NCI-H510A (cell line): ENCODE data around the gene FRG2B.
"Not testable (repeated sequence)": the region's sequence is repeated elsewhere in the genome, so short reads cannot be mapped to it uniquely, and the experiment has no call there.

ENCODE experiments used
- DNase-seq: peaks from one replicate; lab custom pipeline; 2025; lab: John Stamatoyannopoulos, UW

Gene FRG2B

DNA sequence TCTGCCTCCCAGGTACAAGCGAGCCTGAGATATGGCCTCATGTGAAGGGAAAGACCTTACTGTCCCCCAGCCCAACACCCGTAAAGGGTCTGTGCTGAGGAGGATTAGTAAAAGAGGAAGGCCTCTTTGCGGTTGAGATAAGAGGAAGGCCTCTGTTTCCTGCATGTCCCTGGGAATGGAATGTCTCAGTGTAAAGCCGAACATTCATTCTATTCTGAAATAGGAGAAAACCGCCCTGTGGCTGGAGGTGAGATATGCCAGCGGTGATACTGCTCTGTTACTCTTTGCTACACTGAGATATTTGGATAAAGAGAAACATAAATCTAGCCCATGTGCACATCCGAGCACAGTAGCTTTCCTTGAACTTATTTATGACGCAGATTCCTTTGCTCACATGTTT is 26.7 kb downstream of the FRG2B start:
- not testable (repeated sequence) for DNase-seq

DNA sequence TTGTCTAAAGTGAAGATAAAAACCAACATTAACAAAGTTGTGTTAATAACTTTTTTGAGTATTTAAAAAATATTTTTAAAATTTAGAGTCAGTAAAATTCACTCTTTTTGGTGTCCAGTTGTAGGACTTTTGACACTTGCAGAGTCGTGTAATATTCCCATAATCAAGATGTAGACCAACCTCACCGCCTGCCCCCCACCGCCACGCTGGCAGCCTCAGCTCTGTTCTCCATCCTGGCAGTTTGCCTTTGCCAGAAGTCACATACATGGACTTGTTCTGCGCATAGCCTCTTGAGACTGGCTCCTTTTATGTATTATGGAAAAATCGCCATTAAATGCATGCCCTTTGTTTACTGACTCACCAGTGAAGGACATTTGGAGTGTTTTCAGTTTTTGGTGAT is 33.9 kb downstream of the FRG2B start:
- DNase-seq, result no peak

- DNase-seq, result no peak
Measured at GRCh38 chr10:133590970-133591359, 35.6 kb downstream of the FRG2B start.

- no peak for DNase-seq
Measured at GRCh38 chr10:133590226-133590969, 36.2 kb downstream of the FRG2B start.

DNA sequence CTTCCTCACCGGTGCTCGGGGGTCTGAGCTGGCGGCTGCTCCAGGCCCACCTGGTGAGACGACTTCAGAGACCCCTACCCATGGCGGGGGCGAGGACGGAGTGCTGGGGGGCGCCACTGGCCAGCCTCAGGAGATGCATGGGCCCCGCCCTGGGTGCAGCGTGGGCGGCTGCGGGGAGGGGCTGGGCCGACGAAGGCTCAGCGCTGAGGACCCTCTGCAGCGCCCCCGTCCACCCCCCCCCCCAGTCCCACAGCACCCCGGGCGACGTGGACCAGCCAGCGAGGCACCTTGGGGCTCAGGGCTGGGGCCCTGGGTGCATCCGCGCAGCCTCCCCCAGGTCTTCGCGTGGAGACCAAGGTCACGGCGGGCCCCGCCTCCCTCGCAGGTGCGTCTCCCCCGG is 49.6 kb downstream of the FRG2B start:
- DNase-seq, result not testable (repeated sequence)
